Psoas muscle (tissue), 8 donors: ENCODE measurements around the gene C17orf113. TPM values are rescaled to one million over a fixed set of nuclear protein-coding genes. Genes with fewer than 3 reads are reported as not detected.

Experiments used
- ATAC-seq, 4 donors: fragments of 200-7000 bp; cut with Tn5 transposase; one replicate each; pipeline ENCODE4 v1.9.1; 2020; ENCODE audit warnings: moderate library complexity in 3 of 4, mild to moderate bottlenecking in 2 of 4
- DNase-seq, 2 donors: peaks; one replicate each; pipeline ENCODE4 v3.0.0-alpha.2; 2020
- H3K27ac ChIP-seq: fragments of 200-600 bp; one replicate; pipeline ENCODE4 v1.8.0; 2022
- H3K27me3 ChIP-seq, 3 donors: fragments of 200-600 bp in 1 of 3; one replicate each; pipeline versions ENCODE4 v1.6.1 to v1.8.0; 2013 to 2022; ENCODE audit warnings: low read length in 2 of 3, mild to moderate bottlenecking in 2 of 3, moderate library complexity in 1 of 3; ENCODE audit not compliant: insufficient read depth in 3 of 3
- H3K36me3 ChIP-seq, 2 donors: fragments of 200-600 bp in 1 of 2; one replicate each; pipeline versions ENCODE4 v1.6.1 to v1.8.0; 2013 to 2022; ENCODE audit warnings: low read depth in 1 of 2, mild to moderate bottlenecking in 1 of 2, moderate library complexity in 1 of 2; ENCODE audit not compliant: insufficient read depth in 1 of 2
- H3K4me1 ChIP-seq: fragments of 200-600 bp; one replicate; pipeline ENCODE4 v1.8.0; 2022
- H3K4me3 ChIP-seq: fragments of 200-600 bp; one replicate; pipeline ENCODE4 v1.8.0; 2022; ENCODE audit warnings: mild to moderate bottlenecking
- H3K9me3 ChIP-seq: fragments of 200-600 bp; one replicate; pipeline ENCODE4 v1.8.0; 2022
- WGBS, 3 donors: extraction: QIAGEN DNeasy Blood & Tissue Kit; methylation state at CpG; one replicate each; pipeline versions ENCODE4 v1.1.6 to v1.1.7; 2013; 5-methylcytosine and 5-hydroxymethylcytosine counted together
- intact Hi-C, 2 donors: fragments of 100-400 bp; cut with DNase I; formaldehyde crosslinking; loops; one replicate each; pipeline versions ENCODE4 v1.11.0 to v1.14.2; 2022
- polyA plus RNA-seq, 3 donors: library from polyadenylated mRNA; stranded (reverse); fragments of 200-250 nt; gene quantifications; one replicate each; pipeline ENCODE4 v1.2.3, GENCODE V29; 2013
- total RNA-seq, 4 donors: library from RNA; stranded (reverse); fragmentation: NEBNext Ultra II Directional in 2 of 4; extraction: Animal tissue kit (Norgen Biotek cat#: 25700) in 2 of 4; gene quantifications; one replicate each; pipeline versions ENCODE4 v1.2.1 to v1.2.4, GENCODE V29; 2021 to 2023
- TF ChIP-seq, protein P1 (sequence below): fragments of 200-600 bp; IDR thresholded peaks from one replicate; pipeline ENCODE4 v1.8.0; 2022; ENCODE audit warnings: antibody characterized with exemption
- donor health status: healthy with polysubstance abuse.
- donor health status: DM: no; HTN: no; CAD: no; lungs with moderate emphysema.
- donor health status: Bipolar disorder and iron deficiency.
- donor health status: healthy.
- donor health status: DM: yes; HTN: yes; CAD: no.
- donor health status: DM: no; HTN: no; CAD: no.
- donor health status: DM: no; HTN: no; CAD: no.
- donor health status: DM: yes; HTN: yes; CAD: no.

C17orf113 gene
- total and polyA plus RNA-seq, 7 donors, result 0.08 to 1.2 (median 0.56) TPM

- ATAC-seq (no peak), DNase-seq (no peak)
- TF ChIP-seq, protein P1, sequence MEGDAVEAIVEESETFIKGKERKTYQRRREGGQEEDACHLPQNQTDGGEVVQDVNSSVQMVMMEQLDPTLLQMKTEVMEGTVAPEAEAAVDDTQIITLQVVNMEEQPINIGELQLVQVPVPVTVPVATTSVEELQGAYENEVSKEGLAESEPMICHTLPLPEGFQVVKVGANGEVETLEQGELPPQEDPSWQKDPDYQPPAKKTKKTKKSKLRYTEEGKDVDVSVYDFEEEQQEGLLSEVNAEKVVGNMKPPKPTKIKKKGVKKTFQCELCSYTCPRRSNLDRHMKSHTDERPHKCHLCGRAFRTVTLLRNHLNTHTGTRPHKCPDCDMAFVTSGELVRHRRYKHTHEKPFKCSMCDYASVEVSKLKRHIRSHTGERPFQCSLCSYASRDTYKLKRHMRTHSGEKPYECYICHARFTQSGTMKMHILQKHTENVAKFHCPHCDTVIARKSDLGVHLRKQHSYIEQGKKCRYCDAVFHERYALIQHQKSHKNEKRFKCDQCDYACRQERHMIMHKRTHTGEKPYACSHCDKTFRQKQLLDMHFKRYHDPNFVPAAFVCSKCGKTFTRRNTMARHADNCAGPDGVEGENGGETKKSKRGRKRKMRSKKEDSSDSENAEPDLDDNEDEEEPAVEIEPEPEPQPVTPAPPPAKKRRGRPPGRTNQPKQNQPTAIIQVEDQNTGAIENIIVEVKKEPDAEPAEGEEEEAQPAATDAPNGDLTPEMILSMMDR, result no peak
- H3K27me3 ChIP-seq, result no peaks in the 10 kb centered on the region
- intact Hi-C loops, result loop anchor here in 1 of 2 donors (5.0 kb wide), 1 partner anchor 52 kb away; the partner anchor contains the start of gene CNP
- WGBS, 3 donors, result 86 to 95% (median 89%) methylated on average over 4 of the region's 4 CpGs
- no peak overlapping the region for H3K27ac ChIP-seq
- H3K36me3 ChIP-seq, result peaks cover 10 to 27% of the 10 kb centered on the region in 2 donors
- H3K4me3 ChIP-seq, result no peak overlapping the region
- peaks cover 34% of the 10 kb centered on the region for H3K4me1 ChIP-seq
- H3K9me3 ChIP-seq, result no peaks in the 10 kb centered on the region
Measured at GRCh38 chr17:42018988-42019387, 31.4 kb downstream of the C17orf113 start.

DNA sequence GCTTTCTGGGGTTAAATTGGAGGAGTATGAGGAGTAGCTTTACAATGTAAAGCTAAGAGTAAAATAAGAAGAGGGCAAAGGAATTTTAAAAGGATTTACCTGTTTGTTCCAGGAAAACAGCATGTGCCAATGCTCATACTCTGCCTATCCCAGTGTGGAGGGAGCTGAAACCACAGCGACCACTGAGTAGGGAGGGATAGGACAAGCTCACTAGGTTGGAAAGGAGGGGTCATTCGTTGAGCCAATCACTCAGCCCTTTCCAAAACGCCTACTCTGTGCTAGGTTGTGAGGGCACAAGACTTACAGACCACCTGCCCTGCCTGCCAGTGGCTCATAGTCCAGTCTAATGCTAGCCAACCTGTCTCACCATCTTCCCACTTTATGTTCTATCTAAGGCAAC, 32.1 kb downstream of the C17orf113 start:
- intact Hi-C loops, result loop anchor here in 1 of 2 donors (5.0 kb wide), 1 partner anchor 51 kb away; the partner anchor contains the start of gene CNP
- 19 to 32% (median 32%) methylated on average over 3 of the region's 3 CpGs for WGBS, 3 donors
- ATAC-seq (no peak), DNase-seq (no peak)
- Histone ChIP-seq H3K4me3 (peak overlapping the region; percentile 95), H3K9me3 (no peaks in the 10 kb centered on the region), H3K4me1 (peaks cover 41% of the 10 kb centered on the region), H3K27me3 (no peaks in the 10 kb centered on the region), H3K36me3 (peaks cover 6 to 20% of the 10 kb centered on the region in 2 donors), H3K27ac (peak overlapping the region; percentile 95)
- TF ChIP-seq, protein P1, result no peak

DNA sequence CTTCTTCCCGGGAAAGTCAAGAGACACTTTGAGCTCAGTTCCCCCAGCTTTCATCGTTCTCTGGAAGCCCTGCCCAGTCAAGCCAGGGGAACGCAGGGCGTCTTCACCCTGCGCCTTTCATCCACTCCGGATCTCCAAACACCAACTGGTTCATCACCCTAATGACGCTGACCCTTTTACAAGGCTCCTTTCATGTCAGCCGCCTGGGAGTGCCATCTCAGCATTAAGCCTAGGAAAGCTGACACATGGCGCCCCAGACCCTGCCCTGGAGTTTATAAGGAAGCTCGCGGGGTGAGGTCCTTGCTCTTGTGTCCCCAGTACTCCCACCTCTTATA, 32.6 kb downstream of the C17orf113 start:
- Histone ChIP-seq H3K4me1 (peaks cover 46% of the 10 kb centered on the region), H3K4me3 (peak overlapping the region; percentile 95), H3K36me3 (peaks cover 6 to 15% of the 10 kb centered on the region in 2 donors), H3K27me3 (no peaks in the 10 kb centered on the region), H3K27ac (peak overlapping the region; percentile 95), H3K9me3 (no peaks in the 10 kb centered on the region)
- intact Hi-C loops, result loop anchor here (2.0 to 5.0 kb wide), 2 partner anchors 51 kb away; partner anchors contain the start of gene CNP (in 2 of the 2)
- DNase-seq (no peak), ATAC-seq (no peak)
- TF ChIP-seq, protein P1, result no peak
- WGBS, 3 donors, result 3 to 5% (median 3%) methylated on average over 11 of the region's 11 CpGs

- Histone ChIP-seq H3K27me3 (no peaks in the 10 kb centered on the region), H3K9me3 (no peaks in the 10 kb centered on the region), H3K4me3 (peak within 1 kb of the TSS; percentile 95), H3K36me3 (peaks cover 5 to 9% of the 10 kb centered on the region in 2 donors), H3K27ac (peak within 1 kb of the TSS; percentile 95), H3K4me1 (peaks cover 52% of the 10 kb centered on the region)
- DNase-seq (peak; percentile 92 to 97), ATAC-seq (peak; percentile 93 to 94 (median 93))
- 0 to 1% (median 0%) methylated on average over 61 to 70 of the region's 70 CpGs for WGBS, 3 donors
- intact Hi-C loops, result loop anchor here (2.0 to 5.0 kb wide), 2 partner anchors 50 kb away; partner anchors contain the start of gene CNP (in 2 of the 2)
- TF ChIP-seq, protein P1, result no peak
Measured at GRCh38 chr17:42016941-42017865, 33.2 kb downstream of the C17orf113 start, which contains the start of gene DNAJC7. TSS of gene DNAJC7 (minus strand) at chr17:42017439. CDS start at chr17:42017416, 23 bp downstream.
